ENCODE results near the gene SLC12A1.

- TF ChIP-seq REST (IDR thresholded peaks at IDR 0.05) (no peak), CTCF (IDR thresholded peaks at IDR 0.05) (no peak), HDAC2 (IDR thresholded peaks at IDR 0.05) (no peak), BHLHE40 (IDR thresholded peaks at IDR 0.05; ENCODE audit: low read depth, low read length) (no peak), ZC3H11A (IDR thresholded peaks at IDR 0.05) (no peak), NFE2L2 (conservative IDR thresholded peaks at IDR 0.05; ENCODE audit: low read length) (no peak)
Observed at GRCh38 chr15:48313216-48313615, 107.1 kb downstream of the SLC12A1 start.
